HPDE6-E6E7 (cell line): Measurements from ENCODE around the gene RXRB.
"Not testable (repeated sequence)": the region's sequence is repeated elsewhere in the genome, so short reads cannot be mapped to it uniquely, and the experiment has no call there.

Experiments used
- DNase-seq: peaks from one replicate; pipeline ENCODE4 v3.0.0; 2011; ENCODE audit warnings: missing footprints; ENCODE audit errors: extremely low spot score

The RXRB gene

GRCh38 chr6:33163540-33163939 is 36.9 kb downstream of the RXRB start:
- DNase-seq: no peak

GRCh38 chr6:33161354-33162331 is 38.8 kb downstream of the RXRB start:
- DNase-seq: peak; percentile 81

- DNase-seq: peak; percentile 22
Observed at GRCh38 chr6:33160728-33161344, 39.6 kb downstream of the RXRB start.

- DNase-seq: no peak
Observed at GRCh38 chr6:33160096-33160495, 40.4 kb downstream of the RXRB start.

- DNase-seq: no peak
Observed at GRCh38 chr6:33156964-33157363, 43.5 kb downstream of the RXRB start.

- DNase-seq: no peak
Observed at GRCh38 chr6:33156561-33156960, 43.9 kb downstream of the RXRB start.

- DNase-seq: no peak
Observed at GRCh38 chr6:33154349-33154748, 46.1 kb downstream of the RXRB start.

- DNase-seq: no peak
Observed at GRCh38 chr6:33151050-33151449, 49.4 kb downstream of the RXRB start.

- DNase-seq: not testable (repeated sequence)
Observed at GRCh38 chr6:33150560-33150959, 49.9 kb downstream of the RXRB start.

GRCh38 chr6:33147807-33148666 is 52.4 kb downstream of the RXRB start:
- peak; percentile 39 for DNase-seq

- no peak for DNase-seq
Observed at GRCh38 chr6:33144373-33144772, 56.1 kb downstream of the RXRB start.
